ENCODE measurements around the gene SHISA9. TPM values are rescaled to one million over a fixed set of nuclear protein-coding genes. Genes with fewer than 3 reads are reported as not detected.

Gene SHISA9
- total RNA-seq, 5 donors from 2014 or later (not counting 1 experiment from before 2014, with no cell fraction given) = 0.06 TPM; not detected in 4

- ChIA-PET CTCF (no interaction called here), POLR2A (no interaction called here)
- Histone ChIP-seq H3K27ac (ENCODE audit: low read length) (no peak overlapping the region), H3K4me1 (ENCODE audit: control insufficient read depth in 1 of 2, extremely low read depth in 1 of 2, insufficient read depth in 2 of 2, low read length in 2 of 2) (no peaks in the 10 kb centered on the region), H3K4me3 (ENCODE audit: control insufficient read depth in 1 of 2, extremely low read depth in 1 of 2, low read length in 1 of 2) (no peak overlapping the region), H3K36me3 (ENCODE audit: control insufficient read depth in 2 of 2, extremely low read depth in 1 of 2, insufficient read depth in 1 of 2, low read length in 1 of 2) (no peaks in the 10 kb centered on the region), H3K9me3 (no peaks in the 10 kb centered on the region), H3K27me3 (replicated peaks in 1 of 2; ENCODE audit: control insufficient read depth in 2 of 2, extremely low read depth in 1 of 2, insufficient read depth in 2 of 2, low read length in 1 of 2) (no peaks in the 10 kb centered on the region)
- DNase-seq = no peak
- Mint-ChIP-seq H3K4me1 (no peaks in the 10 kb centered on the region), H3K27me3 (peaks cover 2 to 12% of the 10 kb centered on the region in 2 donors), H3K9me3 (peaks cover 5 to 17% (median 8%) of the 10 kb centered on the region in 3 donors), H3K36me3 (no peaks in the 10 kb centered on the region), H3K27ac (no peak overlapping the region), H3K4me3 (no peak overlapping the region)
- ATAC-seq (replicated peaks in 1 of 4) = no peak
- 4% methylated on average over 5 of the region's 9 CpGs for WGBS (ENCODE audit: insufficient coverage)
These were observed 168.9 kb downstream of the SHISA9 start for GRCh38 chr16:13070268-13070667.

- Histone ChIP-seq H3K4me1 (ENCODE audit: control insufficient read depth in 1 of 2, extremely low read depth in 1 of 2, insufficient read depth in 2 of 2, low read length in 2 of 2) (no peaks in the 10 kb centered on the region), H3K27me3 (replicated peaks in 1 of 2; ENCODE audit: control insufficient read depth in 2 of 2, extremely low read depth in 1 of 2, insufficient read depth in 2 of 2, low read length in 1 of 2) (no peaks in the 10 kb centered on the region), H3K27ac (ENCODE audit: low read length) (no peak overlapping the region), H3K9me3 (no peaks in the 10 kb centered on the region), H3K36me3 (ENCODE audit: control insufficient read depth in 2 of 2, extremely low read depth in 1 of 2, insufficient read depth in 1 of 2, low read length in 1 of 2) (no peaks in the 10 kb centered on the region), H3K4me3 (ENCODE audit: control insufficient read depth in 1 of 2, extremely low read depth in 1 of 2, low read length in 1 of 2) (no peak overlapping the region)
- H3K9me3 Mint-ChIP-seq = peaks cover 0 to 5% (median 2%) of the 10 kb centered on the region in 3 donors
- ChIA-PET CTCF (no interaction called here), POLR2A (no interaction called here)
- no peak for ATAC-seq (replicated peaks in 1 of 4)
- WGBS (ENCODE audit: insufficient coverage) = 83% methylated on average over 6 of the region's 6 CpGs
- no peak overlapping the region for H3K4me3 Mint-ChIP-seq
- peaks cover 2 to 21% of the 10 kb centered on the region in 2 donors for H3K27me3 Mint-ChIP-seq
- DNase-seq = no peak
- H3K4me1 Mint-ChIP-seq = no peaks in the 10 kb centered on the region
- H3K27ac Mint-ChIP-seq = no peak overlapping the region
- no peaks in the 10 kb centered on the region for H3K36me3 Mint-ChIP-seq
These were observed 175.5 kb downstream of the SHISA9 start for GRCh38 chr16:13076878-13077277.

- no peak for DNase-seq
- no peak for ATAC-seq (replicated peaks in 1 of 4)
- CTCF ChIA-PET = no interaction called here
- H3K27ac ChIP-seq (ENCODE audit: low read length) = no peak overlapping the region
- Mint-ChIP-seq H3K9me3 (peaks cover 0 to 5% (median 2%) of the 10 kb centered on the region in 3 donors), H3K4me1 (no peaks in the 10 kb centered on the region), H3K4me3 (no peak overlapping the region), H3K27ac (no peak overlapping the region), H3K27me3 (peaks cover 2 to 21% of the 10 kb centered on the region in 2 donors), H3K36me3 (no peaks in the 10 kb centered on the region)
- POLR2A ChIA-PET = no interaction called here
- H3K9me3 ChIP-seq = no peaks in the 10 kb centered on the region
- H3K4me3 ChIP-seq (ENCODE audit: control insufficient read depth in 1 of 2, extremely low read depth in 1 of 2, low read length in 1 of 2) = no peak overlapping the region
- WGBS (ENCODE audit: insufficient coverage) = no CpG with 5 or more reads among the region's 1 CpG
- no peaks in the 10 kb centered on the region for H3K27me3 ChIP-seq (replicated peaks in 1 of 2; ENCODE audit: control insufficient read depth in 2 of 2, extremely low read depth in 1 of 2, insufficient read depth in 2 of 2, low read length in 1 of 2)
- H3K4me1 ChIP-seq (ENCODE audit: control insufficient read depth in 1 of 2, extremely low read depth in 1 of 2, insufficient read depth in 2 of 2, low read length in 2 of 2) = no peaks in the 10 kb centered on the region
- H3K36me3 ChIP-seq (ENCODE audit: control insufficient read depth in 2 of 2, extremely low read depth in 1 of 2, insufficient read depth in 1 of 2, low read length in 1 of 2) = no peaks in the 10 kb centered on the region
These were observed 176.4 kb downstream of the SHISA9 start for GRCh38 chr16:13077816-13078215.

GRCh38 chr16:13080531-13080930 is 179.1 kb downstream of the SHISA9 start:
- H3K36me3 Mint-ChIP-seq = no peaks in the 10 kb centered on the region
- no peaks in the 10 kb centered on the region for H3K4me1 Mint-ChIP-seq
- CTCF ChIA-PET = no interaction called here
- DNase-seq = no peak
- H3K9me3 Mint-ChIP-seq = peaks cover 0 to 11% (median 6%) of the 10 kb centered on the region in 3 donors
- Histone ChIP-seq H3K4me1 (ENCODE audit: control insufficient read depth in 1 of 2, extremely low read depth in 1 of 2, insufficient read depth in 2 of 2, low read length in 2 of 2) (no peaks in the 10 kb centered on the region), H3K27ac (ENCODE audit: low read length) (no peak overlapping the region), H3K4me3 (ENCODE audit: control insufficient read depth in 1 of 2, extremely low read depth in 1 of 2, low read length in 1 of 2) (no peak overlapping the region), H3K36me3 (ENCODE audit: control insufficient read depth in 2 of 2, extremely low read depth in 1 of 2, insufficient read depth in 1 of 2, low read length in 1 of 2) (no peaks in the 10 kb centered on the region), H3K9me3 (no peaks in the 10 kb centered on the region), H3K27me3 (replicated peaks in 1 of 2; ENCODE audit: control insufficient read depth in 2 of 2, extremely low read depth in 1 of 2, insufficient read depth in 2 of 2, low read length in 1 of 2) (no peaks in the 10 kb centered on the region)
- H3K4me3 Mint-ChIP-seq = no peak overlapping the region
- no peak for ATAC-seq (replicated peaks in 1 of 4)
- no peak overlapping the region for H3K27ac Mint-ChIP-seq
- peaks cover 0 to 8% of the 10 kb centered on the region in 2 donors for H3K27me3 Mint-ChIP-seq
- POLR2A ChIA-PET = no interaction called here
- WGBS (ENCODE audit: insufficient coverage) = no CpG with 5 or more reads among the region's 3 CpGs

- WGBS (ENCODE audit: insufficient coverage) = no CpG with 5 or more reads among the region's 5 CpGs
- ATAC-seq (replicated peaks in 1 of 4) = no peak
- no peak for DNase-seq
- H3K27ac Mint-ChIP-seq = no peak overlapping the region
- H3K4me1 Mint-ChIP-seq = no peaks in the 10 kb centered on the region
- H3K9me3 Mint-ChIP-seq = peaks cover 0 to 10% (median 8%) of the 10 kb centered on the region in 3 donors
- no peaks in the 10 kb centered on the region for H3K27me3 ChIP-seq (replicated peaks in 1 of 2; ENCODE audit: control insufficient read depth in 2 of 2, extremely low read depth in 1 of 2, insufficient read depth in 2 of 2, low read length in 1 of 2)
- no peaks in the 10 kb centered on the region for H3K36me3 Mint-ChIP-seq
- CTCF ChIA-PET = interaction anchor here in 1 of 2 donors (0.7 kb wide), 1 partner anchor 325 kb away, joined by 3 read pairs; no protein-coding TSS in a partner anchor
- no peak overlapping the region for H3K4me3 Mint-ChIP-seq
- POLR2A ChIA-PET = no interaction called here
- no peak overlapping the region for H3K27ac ChIP-seq (ENCODE audit: low read length)
- no peaks in the 10 kb centered on the region for H3K4me1 ChIP-seq (ENCODE audit: control insufficient read depth in 1 of 2, extremely low read depth in 1 of 2, insufficient read depth in 2 of 2, low read length in 2 of 2)
- H3K4me3 ChIP-seq (ENCODE audit: control insufficient read depth in 1 of 2, extremely low read depth in 1 of 2, low read length in 1 of 2) = no peak overlapping the region
- no peaks in the 10 kb centered on the region for H3K9me3 ChIP-seq
- peaks cover 0 to 3% of the 10 kb centered on the region in 2 donors for H3K27me3 Mint-ChIP-seq
- no peaks in the 10 kb centered on the region for H3K36me3 ChIP-seq (ENCODE audit: control insufficient read depth in 2 of 2, extremely low read depth in 1 of 2, insufficient read depth in 1 of 2, low read length in 1 of 2)
These were observed 180.5 kb downstream of the SHISA9 start for GRCh38 chr16:13081825-13082331.

GRCh38 chr16:13083681-13084080 is 182.3 kb downstream of the SHISA9 start:
- Mint-ChIP-seq H3K27me3 (no peaks in the 10 kb centered on the region), H3K4me3 (no peak overlapping the region), H3K9me3 (peaks cover 0 to 16% (median 15%) of the 10 kb centered on the region in 3 donors), H3K27ac (no peak overlapping the region), H3K36me3 (no peaks in the 10 kb centered on the region), H3K4me1 (no peaks in the 10 kb centered on the region)
- no peak overlapping the region for H3K27ac ChIP-seq (ENCODE audit: low read length)
- H3K27me3 ChIP-seq (replicated peaks in 1 of 2; ENCODE audit: control insufficient read depth in 2 of 2, extremely low read depth in 1 of 2, insufficient read depth in 2 of 2, low read length in 1 of 2) = no peaks in the 10 kb centered on the region
- DNase-seq (no peak), ATAC-seq (replicated peaks in 1 of 4) (no peak)
- no peaks in the 10 kb centered on the region for H3K4me1 ChIP-seq (ENCODE audit: control insufficient read depth in 1 of 2, extremely low read depth in 1 of 2, insufficient read depth in 2 of 2, low read length in 2 of 2)
- 58% methylated on average over 2 of the region's 5 CpGs for WGBS (ENCODE audit: insufficient coverage)
- CTCF ChIA-PET = interaction anchor here in 1 of 2 donors (0.6 kb wide), 1 partner anchor 106 kb away, joined by 4 read pairs; no protein-coding TSS in a partner anchor
- POLR2A ChIA-PET = no interaction called here
- H3K36me3 ChIP-seq (ENCODE audit: control insufficient read depth in 2 of 2, extremely low read depth in 1 of 2, insufficient read depth in 1 of 2, low read length in 1 of 2) = no peaks in the 10 kb centered on the region
- H3K4me3 ChIP-seq (ENCODE audit: control insufficient read depth in 1 of 2, extremely low read depth in 1 of 2, low read length in 1 of 2) = no peak overlapping the region
- no peaks in the 10 kb centered on the region for H3K9me3 ChIP-seq

GRCh38 chr16:13084331-13084730 is 182.9 kb downstream of the SHISA9 start:
- Histone ChIP-seq H3K27me3 (replicated peaks in 1 of 2; ENCODE audit: control insufficient read depth in 2 of 2, extremely low read depth in 1 of 2, insufficient read depth in 2 of 2, low read length in 1 of 2) (no peaks in the 10 kb centered on the region), H3K36me3 (ENCODE audit: control insufficient read depth in 2 of 2, extremely low read depth in 1 of 2, insufficient read depth in 1 of 2, low read length in 1 of 2) (no peaks in the 10 kb centered on the region), H3K4me1 (ENCODE audit: control insufficient read depth in 1 of 2, extremely low read depth in 1 of 2, insufficient read depth in 2 of 2, low read length in 2 of 2) (no peaks in the 10 kb centered on the region), H3K4me3 (ENCODE audit: control insufficient read depth in 1 of 2, extremely low read depth in 1 of 2, low read length in 1 of 2) (no peak overlapping the region), H3K27ac (ENCODE audit: low read length) (no peak overlapping the region), H3K9me3 (no peaks in the 10 kb centered on the region)
- ATAC-seq (replicated peaks in 1 of 4) = no peak
- no peak overlapping the region for H3K27ac Mint-ChIP-seq
- no peak for DNase-seq
- WGBS (ENCODE audit: insufficient coverage) = no CpG with 5 or more reads among the region's 2 CpGs
- H3K4me3 Mint-ChIP-seq = no peak overlapping the region
- POLR2A ChIA-PET = no interaction called here
- H3K27me3 Mint-ChIP-seq = no peaks in the 10 kb centered on the region
- CTCF ChIA-PET = no interaction called here
- no peaks in the 10 kb centered on the region for H3K36me3 Mint-ChIP-seq
- no peaks in the 10 kb centered on the region for H3K4me1 Mint-ChIP-seq
- peaks cover 3 to 16% (median 15%) of the 10 kb centered on the region in 3 donors for H3K9me3 Mint-ChIP-seq
